Measurements from ENCODE around the gene ATP8A2.

The ATP8A2 gene

DNA sequence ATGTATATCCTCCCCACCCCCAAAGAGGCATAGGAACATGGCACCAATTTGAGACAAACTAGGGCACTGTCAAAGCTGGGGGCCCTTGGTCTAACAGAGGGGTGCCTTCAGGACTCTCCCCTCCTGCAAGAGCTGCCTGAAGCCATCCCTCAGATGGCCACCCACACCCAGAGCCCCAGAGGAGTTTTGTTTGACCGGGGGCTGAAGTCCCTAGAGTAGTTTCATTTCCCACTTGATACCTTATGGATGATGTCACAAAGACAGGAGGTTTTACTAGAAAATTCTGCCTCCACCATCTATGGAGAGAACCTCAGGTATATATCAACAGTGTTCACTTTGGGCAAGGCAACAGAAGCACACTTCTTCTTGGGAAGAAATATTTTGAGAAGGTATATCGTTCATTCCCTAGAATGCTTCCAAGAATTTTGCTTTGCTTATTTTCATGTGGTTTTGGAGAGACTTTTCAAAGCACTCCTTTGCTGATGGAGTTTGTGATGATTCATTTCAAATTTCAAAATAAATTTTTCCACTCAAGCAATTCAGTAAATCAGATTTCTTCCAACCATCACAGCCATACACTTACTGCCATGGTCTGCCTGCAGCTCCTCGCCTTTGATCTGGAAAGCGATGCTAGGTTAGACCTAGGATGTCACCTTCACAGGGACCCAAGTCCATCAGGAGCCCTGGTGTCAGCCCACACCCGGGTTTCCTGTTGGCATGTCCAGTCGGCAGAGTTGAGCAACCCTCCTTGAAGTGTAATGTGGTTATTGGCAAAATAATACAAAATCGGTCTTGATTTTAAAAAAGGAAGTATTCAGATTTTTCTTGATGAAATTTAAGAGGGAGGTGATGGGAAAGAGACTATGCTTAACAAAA is 473.0 kb downstream of the ATP8A2 start:
- in situ Hi-C loops (cut with HindIII; ENCODE audit: low sequenced_read_pairs) = no loop called here

DNA sequence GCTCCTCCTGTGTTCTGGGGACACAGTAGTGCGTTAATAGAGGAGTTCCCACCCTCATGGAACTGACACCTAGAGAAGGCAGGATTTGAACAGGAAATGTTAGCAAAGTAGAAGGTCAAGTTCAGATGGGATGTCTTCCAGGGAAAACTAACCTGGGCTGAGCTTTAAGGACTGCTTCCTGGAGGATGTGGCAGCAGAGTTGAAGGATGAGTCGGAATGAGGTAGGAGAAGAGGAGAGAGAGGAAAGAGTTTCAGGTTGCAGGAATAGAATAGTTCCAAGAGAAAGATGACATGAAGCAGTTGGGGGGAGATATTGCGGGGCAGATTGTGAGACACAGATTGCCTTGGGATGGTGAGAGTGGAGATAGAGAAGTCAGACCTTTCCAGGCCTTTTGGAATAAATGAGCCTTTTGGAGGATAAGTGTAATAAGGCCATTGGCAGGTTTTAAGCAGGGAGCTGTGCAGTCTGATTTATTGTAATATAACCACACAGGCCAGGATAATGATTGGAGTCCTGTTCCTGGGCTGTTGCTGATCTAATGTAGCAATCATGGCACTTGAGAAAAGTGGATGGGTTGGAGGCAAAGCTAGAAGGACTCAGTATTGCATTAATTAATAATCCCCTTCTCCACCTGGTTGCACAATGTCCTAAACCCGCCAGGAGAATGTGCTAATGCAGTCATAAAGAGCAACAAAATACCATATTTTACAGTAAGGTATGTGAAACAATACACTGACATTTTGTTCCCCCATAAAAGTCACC is 474.6 kb downstream of the ATP8A2 start:
- in situ Hi-C loops (cut with HindIII; ENCODE audit: low sequenced_read_pairs) = no loop called here

DNA sequence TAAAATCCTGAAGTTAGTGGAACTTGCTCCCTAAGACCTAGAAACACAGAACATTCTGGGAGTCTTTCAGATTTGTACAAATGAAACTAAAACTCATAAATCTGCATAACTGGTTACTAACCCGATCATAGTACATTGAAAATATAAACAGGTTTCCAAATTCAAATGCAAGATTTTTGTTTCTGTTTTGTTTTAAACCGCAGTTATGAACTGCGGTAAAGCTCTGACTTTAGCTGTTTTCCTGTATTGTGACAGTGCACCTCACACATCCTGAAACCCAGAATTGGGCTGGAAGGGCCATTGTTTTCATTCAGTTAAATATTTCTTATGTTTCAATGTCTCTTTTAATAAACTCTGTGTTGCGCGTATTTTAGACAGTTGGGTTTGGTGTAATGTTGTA is 475.4 kb downstream of the ATP8A2 start:
- in situ Hi-C loops (cut with HindIII; ENCODE audit: low sequenced_read_pairs) = no loop called here

DNA sequence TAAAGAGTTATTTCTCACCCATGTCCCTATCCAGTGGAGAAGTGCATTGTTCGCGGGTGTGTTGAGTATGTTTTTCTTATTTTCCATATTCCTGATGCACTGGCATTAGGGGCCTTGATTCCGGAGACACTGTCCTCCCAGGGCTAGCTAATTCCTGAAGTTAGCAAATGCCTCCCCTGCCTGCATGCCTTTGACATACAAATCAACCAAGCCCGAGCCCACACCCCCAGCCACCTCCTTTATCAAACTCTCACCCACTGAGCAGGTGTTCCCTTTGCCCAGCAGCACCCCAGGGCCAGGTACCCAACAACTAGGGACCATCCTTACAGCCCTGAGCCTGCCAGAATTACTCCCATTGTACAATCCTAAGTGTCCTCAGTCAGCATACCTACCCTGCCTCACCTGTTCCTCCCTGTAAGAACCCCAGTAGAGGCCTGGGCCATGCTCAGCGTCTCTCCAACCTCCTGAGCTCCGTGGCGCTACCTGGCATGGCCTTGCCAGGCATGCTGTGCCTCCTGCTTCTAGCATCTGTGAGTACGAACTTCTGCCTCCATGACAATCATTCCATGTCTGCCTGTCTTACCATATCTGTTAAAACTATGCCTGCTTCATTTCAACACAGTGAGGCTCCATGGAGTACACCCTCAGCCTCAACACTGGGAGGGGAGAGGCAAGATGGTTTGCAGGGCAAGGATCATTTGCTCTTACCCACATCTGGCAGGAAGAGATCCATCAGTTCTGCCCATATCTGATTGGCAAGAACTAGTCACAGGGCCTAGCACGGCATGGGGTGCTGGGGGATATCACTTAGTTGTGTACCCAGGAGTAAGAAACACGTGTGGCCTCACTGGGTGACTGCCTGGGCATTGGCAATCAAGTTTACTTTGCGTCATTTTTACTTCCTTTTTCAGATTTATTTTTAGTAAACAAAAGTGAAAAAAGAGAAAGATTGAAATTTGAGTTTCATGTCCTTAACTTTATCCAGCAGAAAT is 476.2 kb downstream of the ATP8A2 start:
- in situ Hi-C loops (cut with HindIII; ENCODE audit: low sequenced_read_pairs) = no loop called here

DNA sequence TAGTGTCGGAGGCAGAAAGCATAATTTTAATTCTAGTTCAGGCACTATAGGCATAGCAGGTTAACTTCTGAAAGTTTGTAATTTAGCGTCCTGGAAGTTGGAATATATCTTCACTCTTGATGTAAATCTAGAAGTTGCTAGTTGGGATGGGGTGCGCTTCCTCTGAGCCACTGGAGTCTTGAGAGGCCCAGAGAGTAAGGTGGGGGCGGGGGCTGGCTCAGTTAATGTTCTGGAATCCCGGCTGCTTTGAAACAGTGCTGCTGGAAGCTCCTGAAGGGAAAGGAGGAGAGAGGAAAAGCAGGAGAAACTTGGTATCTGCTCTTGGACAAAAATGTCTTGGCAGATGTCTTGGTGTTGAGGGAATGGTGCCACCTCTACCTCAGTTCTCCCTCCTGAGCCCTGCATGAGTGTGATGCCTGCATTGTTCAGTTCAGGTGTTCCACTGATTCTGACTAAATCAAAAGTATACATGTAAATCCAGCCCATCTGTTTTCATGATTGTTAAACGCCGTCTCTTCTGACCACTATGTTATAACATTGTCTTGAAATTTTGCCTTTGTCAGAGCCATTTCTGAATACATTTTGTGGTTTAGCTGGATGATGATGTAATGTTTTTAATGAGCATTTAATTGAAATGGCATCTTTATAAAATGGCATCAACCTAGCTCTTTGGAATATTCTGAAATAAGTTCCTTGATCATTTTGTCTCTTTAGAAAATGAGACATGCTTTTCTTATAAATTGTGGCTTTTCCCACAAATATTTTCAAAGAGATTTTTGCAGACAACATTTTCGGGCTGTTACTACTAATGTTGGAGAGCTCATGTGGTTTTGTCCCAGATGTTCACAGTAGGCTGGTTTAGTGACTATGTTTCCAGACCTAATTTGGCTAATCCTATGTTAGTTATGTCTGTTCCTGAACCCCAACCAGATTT is 477.3 kb downstream of the ATP8A2 start:
- in situ Hi-C loops (cut with HindIII; ENCODE audit: low sequenced_read_pairs) = no loop called here

DNA sequence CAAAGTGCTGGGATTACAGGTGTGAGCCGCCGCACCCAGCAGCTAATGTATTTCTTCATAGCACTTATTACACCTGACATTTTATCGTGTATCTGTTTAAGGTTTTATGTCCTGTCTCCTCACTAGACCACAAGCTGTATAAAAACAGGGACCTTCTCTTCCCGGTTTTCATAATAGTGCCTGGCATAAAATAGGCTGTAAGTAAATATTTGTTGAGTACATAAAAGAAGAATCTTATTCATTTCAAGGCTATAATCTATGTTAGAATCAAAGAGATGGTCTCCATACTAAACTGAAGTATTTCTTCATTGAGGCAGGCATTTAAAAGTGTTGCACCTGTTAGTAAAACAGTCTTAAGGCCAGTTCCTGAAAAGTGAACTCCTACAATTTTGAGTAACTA is 486.1 kb downstream of the ATP8A2 start:
- in situ Hi-C loops (cut with HindIII; ENCODE audit: low sequenced_read_pairs) = no loop called here

DNA sequence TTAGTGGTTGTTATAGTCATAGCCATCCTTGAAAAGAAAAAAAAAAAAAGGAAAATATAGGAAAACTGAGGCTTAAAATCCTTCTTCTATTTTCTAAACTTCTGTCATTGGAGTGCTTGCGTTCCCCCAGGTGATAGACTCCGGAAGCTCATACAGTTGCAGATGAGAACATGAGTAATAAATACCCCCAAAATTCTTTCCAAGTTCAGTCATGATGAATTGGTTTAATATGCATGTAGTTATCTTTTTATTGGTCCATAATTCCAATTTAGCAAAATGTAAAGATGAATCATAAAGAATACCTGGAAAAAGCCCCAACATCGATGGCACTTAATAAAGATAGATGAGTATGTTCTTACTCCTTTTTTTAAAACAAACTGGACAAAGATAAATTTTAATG is 487.8 kb downstream of the ATP8A2 start:
- in situ Hi-C loops (cut with HindIII; ENCODE audit: low sequenced_read_pairs) = no loop called here

DNA sequence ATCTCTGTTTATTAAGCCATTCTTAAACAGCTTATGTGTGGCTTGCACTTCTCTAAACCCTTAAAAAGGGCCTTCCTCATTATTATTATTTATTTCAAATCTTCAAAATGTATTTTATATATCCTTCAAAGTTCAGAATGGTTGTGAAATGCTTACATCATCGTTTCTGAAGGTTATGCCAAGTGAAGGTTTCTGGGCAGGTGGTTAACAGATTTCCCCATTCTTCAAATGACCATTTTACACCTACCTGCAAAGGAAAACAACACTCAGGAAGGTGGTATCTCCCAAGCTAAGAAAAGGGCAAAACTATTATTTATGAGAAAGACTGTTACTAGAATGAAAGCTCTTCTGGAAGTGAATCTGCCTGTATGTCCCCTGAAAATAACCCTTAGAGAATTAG is 488.5 kb downstream of the ATP8A2 start:
- in situ Hi-C loops (cut with HindIII; ENCODE audit: low sequenced_read_pairs) = no loop called here

DNA sequence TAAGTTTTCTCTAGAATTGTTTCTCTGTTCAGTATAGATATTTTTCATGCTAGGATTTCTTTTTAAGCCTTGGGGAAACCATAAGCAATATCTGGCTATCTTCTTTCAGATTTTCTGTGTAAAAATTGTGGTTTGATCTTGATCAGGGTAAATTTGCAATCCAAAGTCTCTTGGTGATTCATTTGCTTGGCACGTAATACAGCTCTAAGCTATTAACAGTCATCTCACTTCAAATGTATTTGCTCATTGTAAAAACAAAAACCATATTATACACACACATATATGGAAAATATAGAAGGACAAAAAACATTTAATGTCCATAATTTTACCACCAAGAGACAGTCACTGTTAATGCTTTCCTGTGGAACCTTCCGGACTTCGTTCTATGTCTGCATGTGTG is 489.1 kb downstream of the ATP8A2 start:
- in situ Hi-C loops (cut with HindIII; ENCODE audit: low sequenced_read_pairs) = no loop called here

DNA sequence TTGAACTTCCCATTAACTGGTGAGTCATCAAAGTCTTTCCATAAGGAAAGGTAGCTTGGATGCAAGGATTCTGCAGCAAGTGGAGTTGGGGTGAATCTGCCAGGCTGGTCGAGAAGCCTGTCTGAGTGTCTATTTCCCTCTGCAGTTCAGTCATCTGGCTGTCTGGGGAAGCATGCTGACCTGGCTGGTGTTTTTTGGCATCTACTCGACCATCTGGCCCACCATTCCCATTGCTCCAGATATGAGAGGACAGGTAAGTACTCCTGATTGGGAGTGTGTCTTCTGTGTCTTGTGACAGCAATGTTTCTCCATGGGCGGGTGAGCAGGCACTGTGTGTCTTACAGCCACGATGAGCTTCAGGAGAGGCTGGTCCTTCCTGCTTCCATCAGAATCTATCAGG is 490.4 kb downstream of the ATP8A2 start:
- in situ Hi-C loops (cut with HindIII; ENCODE audit: low sequenced_read_pairs) = no loop called here

DNA sequence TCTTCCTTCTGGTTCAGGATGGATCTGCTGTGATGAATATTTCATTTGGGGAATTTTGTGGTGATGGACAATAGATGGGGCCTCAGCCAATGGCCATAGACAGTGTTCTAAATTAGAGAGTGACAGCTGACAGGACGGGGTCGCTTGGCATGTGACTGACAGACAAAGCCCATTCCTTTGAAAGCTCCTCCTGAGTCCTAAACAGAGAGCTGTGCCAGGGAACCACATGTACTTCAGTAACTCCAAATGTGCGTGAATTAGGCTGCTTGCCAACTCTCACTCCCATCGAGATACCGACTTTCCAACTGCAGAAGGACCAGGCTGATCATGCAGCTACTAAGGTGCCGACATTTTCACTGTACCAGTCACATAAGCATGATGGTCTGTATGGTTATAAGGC is 492.3 kb downstream of the ATP8A2 start:
- in situ Hi-C loops (cut with HindIII; ENCODE audit: low sequenced_read_pairs) = no loop called here

DNA sequence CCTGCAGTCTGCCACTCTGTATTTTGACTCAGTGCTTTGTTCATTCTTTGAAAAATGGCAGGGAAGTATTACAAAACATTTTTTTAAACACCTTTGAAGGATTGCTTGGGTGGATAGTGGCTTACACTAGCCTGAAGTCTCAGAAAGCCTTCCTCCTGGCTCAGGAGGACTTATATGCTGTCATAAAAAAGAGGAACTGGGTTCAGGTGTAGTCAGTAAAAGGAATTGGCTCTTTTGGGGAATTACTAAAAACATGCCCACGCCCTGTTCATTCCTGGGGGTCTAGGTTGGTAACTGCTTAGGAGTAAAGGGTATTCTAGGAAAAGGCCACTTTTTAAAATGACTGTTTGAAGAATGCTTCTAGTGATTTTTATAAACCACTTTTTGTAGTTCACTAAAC is 493.2 kb downstream of the ATP8A2 start:
- in situ Hi-C loops (cut with HindIII; ENCODE audit: low sequenced_read_pairs) = no loop called here

DNA sequence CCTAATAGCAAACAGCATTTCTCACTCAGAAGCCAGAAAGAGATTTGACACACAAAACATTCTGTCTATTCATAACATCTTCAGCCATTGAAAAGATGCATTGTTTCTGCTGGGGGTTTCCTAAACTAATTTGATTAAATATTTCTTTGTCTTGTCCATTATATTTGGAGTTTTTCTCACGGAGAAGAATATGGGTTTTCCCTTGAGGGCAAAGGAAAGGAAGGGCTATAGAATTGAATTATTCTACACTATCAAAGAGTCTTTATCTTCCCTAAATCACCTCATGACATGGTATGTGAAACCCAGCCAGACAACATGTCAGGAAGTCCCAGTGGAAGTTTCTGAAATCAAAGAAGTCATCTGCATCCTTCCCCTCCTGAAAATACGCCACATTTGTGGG is 493.6 kb downstream of the ATP8A2 start:
- in situ Hi-C loops (cut with HindIII; ENCODE audit: low sequenced_read_pairs) = no loop called here

DNA sequence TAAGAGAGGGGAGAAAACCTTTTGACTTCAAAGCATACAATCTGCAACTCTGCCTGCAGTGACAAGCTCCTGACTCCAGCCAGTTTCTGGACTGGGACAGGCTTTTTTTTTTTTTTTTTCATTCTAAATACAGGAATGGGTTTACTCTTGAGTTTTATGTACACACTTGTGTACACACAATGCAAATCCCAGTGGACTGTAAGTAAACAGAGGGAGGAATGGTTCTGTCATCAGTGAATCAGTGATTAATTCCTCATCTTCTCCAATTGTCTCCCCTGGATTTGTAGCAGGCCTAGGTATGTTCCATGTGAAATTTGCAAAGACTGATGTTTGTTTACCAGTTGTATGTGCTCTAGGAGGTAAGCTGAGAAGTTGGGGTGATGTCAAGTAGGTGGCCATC is 495.3 kb downstream of the ATP8A2 start:
- in situ Hi-C loops (cut with HindIII; ENCODE audit: low sequenced_read_pairs) = no loop called here

DNA sequence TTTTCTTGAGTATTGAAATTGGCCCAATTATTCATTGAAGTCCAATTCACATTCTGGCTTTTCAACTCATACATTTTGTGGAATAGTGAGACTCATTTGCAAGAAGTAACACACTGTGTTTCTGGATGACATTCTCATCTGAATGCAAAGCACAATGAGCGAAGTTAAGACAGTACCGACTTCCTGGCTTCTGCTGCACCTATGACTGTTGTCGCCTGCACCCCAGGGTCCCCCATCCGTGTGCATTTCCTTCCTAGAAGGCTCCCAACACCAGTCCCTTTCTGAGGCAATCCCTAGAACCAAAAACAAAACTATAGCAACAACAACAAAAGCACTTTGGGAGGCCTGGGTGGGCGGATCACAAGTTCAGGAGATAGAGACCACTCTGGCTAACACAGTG is 496.7 kb downstream of the ATP8A2 start:
- in situ Hi-C loops (cut with HindIII; ENCODE audit: low sequenced_read_pairs) = no loop called here

DNA sequence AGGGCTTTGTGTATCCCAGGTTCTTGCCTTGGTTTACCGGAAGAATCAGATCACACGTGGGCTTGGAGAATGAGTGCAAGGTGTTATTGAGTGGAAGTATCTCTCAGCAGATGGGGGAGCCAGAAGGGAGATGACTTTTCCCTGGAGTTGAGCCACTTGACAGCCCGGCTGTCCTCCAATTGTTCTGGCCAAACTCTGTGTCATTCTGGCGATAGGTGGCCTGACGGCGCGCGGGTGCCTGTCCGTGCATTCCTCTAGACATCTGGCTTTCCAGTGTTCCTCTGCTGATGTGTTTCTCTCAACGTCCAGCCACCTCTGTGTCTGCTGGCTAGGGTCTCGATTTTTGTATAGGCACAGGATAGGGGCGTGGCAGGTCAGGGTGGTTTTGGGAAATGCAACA is 498.2 kb downstream of the ATP8A2 start:
- in situ Hi-C loops (cut with HindIII; ENCODE audit: low sequenced_read_pairs) = no loop called here

DNA sequence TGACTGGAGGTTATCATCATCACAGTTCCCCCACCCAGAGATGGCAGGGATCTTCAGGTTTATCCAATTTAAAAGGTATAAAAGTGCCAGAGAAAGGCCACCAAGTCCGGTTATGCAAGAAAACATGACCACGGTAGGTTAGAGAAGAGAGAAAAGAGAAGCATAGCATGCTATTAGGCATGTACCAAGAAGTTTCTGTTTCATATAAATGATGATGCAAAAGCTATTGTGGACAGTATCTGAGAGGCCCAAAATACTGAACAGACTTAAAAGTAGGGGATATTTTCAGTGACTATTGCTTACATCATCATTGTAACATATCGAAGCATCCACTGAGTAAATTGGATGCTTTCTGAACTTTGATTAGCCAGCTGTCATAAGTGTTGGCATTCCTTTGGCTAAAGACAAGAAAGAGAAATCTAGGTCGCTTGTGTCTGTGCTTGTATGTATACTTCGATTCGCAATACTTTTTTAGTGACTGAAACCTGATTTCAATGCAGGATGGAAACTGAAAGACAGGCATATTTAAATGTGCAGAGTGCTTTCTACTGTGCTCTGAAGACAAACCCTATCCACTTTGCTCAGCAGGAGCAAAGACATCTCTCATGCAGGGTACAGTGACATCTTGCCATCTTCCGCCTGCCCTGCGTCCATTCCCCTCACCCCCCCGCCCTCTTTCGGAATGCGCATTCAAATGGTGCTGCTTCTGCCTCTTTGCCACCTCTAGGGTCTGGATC is 499.8 kb downstream of the ATP8A2 start:
- in situ Hi-C loops (cut with HindIII; ENCODE audit: low sequenced_read_pairs) = no loop called here

DNA sequence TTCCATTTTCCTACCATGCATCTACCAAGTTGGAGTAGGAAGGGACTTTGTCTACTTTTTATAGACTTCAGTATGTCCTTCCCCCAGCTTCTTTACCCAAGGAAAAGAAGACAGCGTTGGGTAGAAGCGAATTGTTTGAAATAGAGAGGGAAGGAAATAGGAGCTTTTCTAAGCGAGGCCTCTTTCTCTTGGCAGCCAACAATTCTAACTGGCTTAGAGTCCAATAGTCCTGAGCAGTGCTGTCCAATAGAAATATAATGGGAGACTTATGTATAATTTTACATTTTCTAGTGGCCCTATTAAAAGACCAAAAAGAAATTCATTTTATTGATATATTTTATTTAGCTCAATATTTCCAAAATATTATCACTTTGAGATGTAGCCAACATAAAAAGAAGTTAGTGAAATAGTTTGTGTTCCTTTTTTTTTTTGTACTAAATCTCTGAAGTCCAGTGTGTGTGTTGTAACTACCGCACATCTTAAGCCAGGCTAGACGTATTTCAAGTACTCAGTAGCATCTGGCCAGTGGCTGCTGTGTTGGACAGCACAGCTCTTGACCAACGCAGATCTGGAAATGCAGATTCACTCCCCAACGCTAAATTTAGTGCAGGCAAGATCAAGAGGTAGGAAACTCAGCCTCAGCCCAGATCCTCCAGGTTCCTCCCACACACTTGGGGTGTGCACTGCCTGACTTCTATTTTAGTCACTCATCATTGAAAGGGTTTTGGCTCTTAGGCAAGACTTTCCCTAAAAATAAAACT is 500.9 kb downstream of the ATP8A2 start:
- in situ Hi-C loops (cut with HindIII; ENCODE audit: low sequenced_read_pairs) = no loop called here

DNA sequence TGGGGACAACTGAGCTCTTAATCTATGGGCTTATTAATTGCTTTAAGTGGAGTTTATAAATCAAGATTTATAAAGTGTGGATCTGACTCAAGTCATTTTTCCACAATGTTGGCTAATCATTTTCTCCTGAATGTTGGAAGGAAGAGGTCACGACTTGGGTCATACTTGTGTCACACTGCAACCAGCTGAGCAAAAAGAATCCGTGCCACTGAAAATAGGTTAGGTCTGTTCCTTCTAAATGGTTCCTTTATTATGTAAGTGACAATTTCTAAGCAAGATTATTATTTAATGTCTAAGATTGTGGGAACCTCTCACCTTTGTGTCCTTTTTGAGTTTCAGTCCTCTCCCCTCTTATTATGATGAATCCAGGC is 501.5 kb downstream of the ATP8A2 start:
- in situ Hi-C loops (cut with HindIII; ENCODE audit: low sequenced_read_pairs) = no loop called here

Measured in DLD1 (cell line).